ENCODE results near the gene CDON. TPM values are rescaled to one million over a fixed set of nuclear protein-coding genes. Genes with fewer than 3 reads are reported as not detected.

The CDON gene
- total RNA-seq, 2 experiments from 2014 or later: 1.7 to 1.8 TPM

DNA sequence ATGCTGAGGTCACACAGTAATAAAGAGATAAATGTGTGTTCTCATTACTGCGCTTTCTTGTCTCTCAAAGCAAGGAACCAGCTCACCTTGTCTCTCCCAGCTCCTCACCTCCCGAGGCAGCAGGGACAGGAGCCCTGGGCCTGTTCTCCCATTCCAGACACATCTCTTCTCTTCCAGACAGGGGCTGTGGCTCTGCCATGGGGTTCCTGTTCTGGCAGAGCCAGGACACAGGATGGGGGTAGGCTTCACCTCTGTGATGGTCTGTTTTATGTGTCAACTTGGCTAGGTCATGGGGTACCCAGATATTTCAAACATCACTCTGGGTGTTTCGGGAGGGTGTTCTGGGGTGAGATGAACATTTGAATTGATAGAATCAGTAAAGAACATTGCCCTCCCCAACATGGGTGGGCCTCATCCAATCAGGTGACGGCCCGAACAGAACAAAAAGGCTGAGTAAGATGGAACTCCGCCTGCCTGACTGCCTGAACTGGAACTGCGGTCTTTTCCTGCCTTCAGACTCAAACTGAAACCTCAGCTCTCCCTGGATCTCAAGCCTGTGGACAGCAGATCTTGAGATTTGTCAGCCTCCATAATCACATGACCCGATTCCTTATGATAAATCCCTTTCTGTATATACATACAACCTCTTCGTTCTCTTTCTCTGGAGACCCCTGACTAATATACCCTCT is 118.9 kb downstream of the CDON start:
- ChIA-PET CTCF (interaction anchor here (0.5 to 7.7 kb wide), 4 partner anchors 22 to 537 kb away, joined by 3 to 75 read pairs (median 4); no protein-coding TSS in a partner anchor), POLR2A (no interaction called here)
- Mint-ChIP-seq H3K4me1 (peaks cover 4% of the 10 kb centered on the region), H3K4me3 (no peak overlapping the region), H3K36me3 (ENCODE audit: low read depth) (no peaks in the 10 kb centered on the region), H3K27ac (no peak overlapping the region), H3K27me3 (no peaks in the 10 kb centered on the region), H3K9me3 (no peaks in the 10 kb centered on the region)
- DNase-seq: no peak

DNA sequence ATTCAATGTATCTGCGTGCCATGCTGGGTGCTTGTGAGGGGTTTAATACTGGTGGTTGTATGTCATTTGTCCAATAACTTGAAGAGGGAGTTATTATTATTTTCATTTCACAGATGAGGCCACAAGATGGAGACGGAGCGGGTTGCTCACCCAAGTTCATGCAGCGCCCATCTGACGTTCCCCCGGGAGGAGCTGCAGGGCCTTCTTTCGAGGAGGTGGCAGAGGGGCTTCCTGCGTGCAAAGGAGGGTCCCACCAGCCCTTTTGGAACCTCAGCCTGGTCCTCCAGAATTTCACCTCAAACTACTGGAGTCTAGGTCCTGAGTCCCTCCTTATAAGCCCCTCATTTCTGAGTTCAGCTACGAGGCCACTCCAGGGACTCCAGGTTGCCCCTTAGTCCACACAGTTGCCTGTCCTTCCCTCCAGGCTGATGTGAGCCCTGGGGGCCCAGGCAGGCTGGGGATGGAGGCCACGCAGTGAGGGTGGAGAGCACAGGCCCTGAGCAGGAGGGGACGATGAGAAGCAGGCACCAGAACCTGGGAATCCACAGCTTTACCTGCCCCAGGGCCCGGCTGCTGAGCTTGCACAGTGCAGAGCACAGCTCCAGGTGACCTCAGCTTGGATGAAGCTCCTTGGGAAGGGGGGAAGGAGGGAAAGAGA is 119.8 kb downstream of the CDON start:
- ChIA-PET CTCF (interaction anchor here (0.5 to 7.7 kb wide), 9 partner anchors 11 to 536 kb away, joined by 3 to 75 read pairs (median 3); no protein-coding TSS in a partner anchor), POLR2A (no interaction called here)
- Mint-ChIP-seq H3K4me3 (no peak overlapping the region), H3K9me3 (no peaks in the 10 kb centered on the region), H3K4me1 (peaks cover 12% of the 10 kb centered on the region), H3K27me3 (no peaks in the 10 kb centered on the region), H3K36me3 (ENCODE audit: low read depth) (no peaks in the 10 kb centered on the region), H3K27ac (no peak overlapping the region)
- no peak for DNase-seq

DNA sequence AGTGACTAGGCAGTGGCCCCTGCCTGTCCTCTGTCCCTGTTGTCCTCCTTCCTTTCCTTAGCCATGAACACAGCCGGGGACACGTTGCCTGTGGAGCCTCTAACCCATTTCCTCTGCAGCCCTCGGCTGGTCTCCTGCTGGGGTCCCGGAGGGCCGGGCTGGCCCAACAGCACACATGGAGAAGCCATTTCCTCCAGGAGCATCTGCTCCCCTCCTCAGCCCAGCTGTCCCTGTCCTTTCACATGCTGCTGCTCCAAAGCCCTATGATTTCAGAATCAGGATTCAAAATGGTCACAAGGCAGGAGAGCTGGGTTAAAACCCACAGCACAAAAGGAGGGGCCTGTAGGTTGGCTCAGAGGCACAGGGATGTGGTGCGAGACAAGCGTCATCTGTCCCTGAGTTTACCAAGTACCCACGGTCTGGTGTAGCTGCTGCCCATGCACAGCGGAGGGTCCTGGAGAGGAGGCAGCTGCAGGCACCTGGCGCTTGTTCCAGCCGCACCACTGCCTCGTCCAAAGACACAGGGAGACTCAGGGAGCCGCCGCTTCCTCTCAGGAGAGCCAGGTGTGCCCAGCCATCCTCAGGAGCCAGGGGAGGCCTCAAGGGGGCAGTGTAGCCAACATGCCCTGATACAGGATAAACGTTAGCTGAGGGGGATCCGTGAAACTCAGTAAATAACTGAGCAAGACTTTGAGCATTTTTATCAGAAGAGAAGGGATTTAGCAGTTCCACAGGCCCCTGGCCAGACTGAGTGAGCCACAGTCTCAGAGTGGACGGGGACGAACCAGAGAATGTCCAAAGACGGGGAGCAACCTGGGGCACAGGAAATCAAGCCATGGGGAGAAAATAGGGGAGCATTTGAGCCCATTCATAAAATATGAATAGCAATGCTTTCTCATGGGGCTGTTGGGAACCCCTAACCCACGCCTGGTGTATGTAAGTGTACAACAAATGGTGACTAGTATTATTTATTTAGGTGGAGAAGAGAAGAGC is 120.8 kb downstream of the CDON start:
- H3K27ac Mint-ChIP-seq: no peak overlapping the region
- H3K4me1 Mint-ChIP-seq: peaks cover 13% of the 10 kb centered on the region
- POLR2A ChIA-PET: no interaction called here
- DNase-seq: peak; percentile 52
- no peaks in the 10 kb centered on the region for H3K27me3 Mint-ChIP-seq
- no peaks in the 10 kb centered on the region for H3K9me3 Mint-ChIP-seq
- no peaks in the 10 kb centered on the region for H3K36me3 Mint-ChIP-seq (ENCODE audit: low read depth)
- no peak overlapping the region for H3K4me3 Mint-ChIP-seq
- CTCF ChIA-PET: interaction anchor here (0.8 to 7.7 kb wide), 9 partner anchors 10 to 256 kb away, joined by 3 to 75 read pairs (median 3); no protein-coding TSS in a partner anchor

DNA sequence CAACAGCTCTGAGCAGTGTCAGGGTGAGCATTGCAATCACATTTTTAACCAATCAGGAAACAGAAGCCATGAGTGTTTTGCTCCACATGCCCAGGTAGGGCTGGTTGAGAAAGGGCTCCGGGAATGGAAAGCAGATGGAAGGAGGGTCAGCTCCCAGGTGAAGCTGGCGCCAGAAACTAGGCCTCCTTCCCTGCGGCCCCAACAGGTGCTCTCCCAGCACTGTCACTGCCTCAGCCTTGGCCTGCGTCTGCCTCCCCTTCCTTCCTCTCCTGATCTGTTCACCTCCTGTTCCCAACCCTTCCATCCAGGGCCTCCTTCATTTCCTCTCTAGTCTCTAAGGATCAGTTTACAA is 121.4 kb downstream of the CDON start:
- H3K9me3 Mint-ChIP-seq: no peaks in the 10 kb centered on the region
- no peaks in the 10 kb centered on the region for H3K36me3 Mint-ChIP-seq (ENCODE audit: low read depth)
- DNase-seq: no peak
- H3K27me3 Mint-ChIP-seq: no peaks in the 10 kb centered on the region
- CTCF ChIA-PET: interaction anchor here (1.0 to 7.7 kb wide), 6 partner anchors 13 to 489 kb away, joined by 3 to 75 read pairs (median 4); no protein-coding TSS in a partner anchor
- H3K27ac Mint-ChIP-seq: no peak overlapping the region
- H3K4me3 Mint-ChIP-seq: no peak overlapping the region
- POLR2A ChIA-PET: no interaction called here
- H3K4me1 Mint-ChIP-seq: peaks cover 13% of the 10 kb centered on the region

DNA sequence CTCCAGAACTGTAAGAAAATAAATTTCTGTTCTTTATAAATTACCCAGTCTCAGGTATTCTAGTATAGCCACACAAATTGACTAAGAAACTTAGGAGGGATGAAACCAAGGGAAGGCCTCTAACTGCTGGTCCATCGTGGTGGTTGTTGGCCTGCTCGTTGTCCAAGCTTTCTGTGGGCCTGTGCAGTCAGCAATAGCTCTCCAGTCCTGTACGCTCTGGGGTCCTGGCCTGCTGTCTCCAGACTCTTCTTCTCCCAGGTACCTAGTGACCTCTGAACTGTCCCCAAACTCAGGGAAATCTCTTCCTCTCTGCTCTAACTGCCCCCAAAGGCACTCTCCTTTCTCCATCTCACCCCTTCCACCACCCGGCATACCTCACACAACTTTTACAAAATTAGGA is 122.5 kb downstream of the CDON start:
- POLR2A ChIA-PET: no interaction called here

DNA sequence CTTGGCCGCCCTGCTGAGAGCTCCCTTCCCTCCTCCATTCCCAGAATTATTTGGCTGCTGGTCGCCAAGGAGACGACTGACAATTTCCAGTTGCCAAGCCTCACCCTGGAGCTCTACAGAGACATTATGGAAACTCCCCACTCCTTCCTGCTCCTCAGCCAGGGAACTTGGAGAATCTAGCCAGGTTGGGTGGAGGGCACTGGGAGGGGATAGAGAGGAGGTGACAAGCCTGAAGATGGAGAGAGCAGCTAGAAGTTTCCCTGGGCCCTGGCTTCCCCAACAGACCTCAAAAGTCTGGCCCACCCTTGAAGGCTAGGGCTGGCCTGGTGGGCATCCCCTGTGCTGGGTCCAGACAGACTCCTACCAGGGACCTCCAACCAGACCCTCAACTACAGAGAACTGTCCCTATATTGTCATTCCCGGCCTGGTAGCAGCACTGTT is 123.6 kb downstream of the CDON start:
- Mint-ChIP-seq H3K27me3 (no peaks in the 10 kb centered on the region), H3K4me1 (peaks cover 13% of the 10 kb centered on the region), H3K27ac (no peak overlapping the region), H3K36me3 (ENCODE audit: low read depth) (no peaks in the 10 kb centered on the region), H3K9me3 (no peaks in the 10 kb centered on the region), H3K4me3 (no peak overlapping the region)
- ChIA-PET CTCF (interaction anchor here (0.8 to 7.7 kb wide), 3 partner anchors 9 to 253 kb away, joined by 3 to 75 read pairs (median 8); no protein-coding TSS in a partner anchor), POLR2A (interaction anchor here (1.3 kb wide), 1 partner anchor 36 kb away, joined by 4 read pairs; the partner anchor contains the start of gene PUS3)
- DNase-seq: no peak

More for the DNA sequence above, 122.5 kb downstream of the CDON start:
- Mint-ChIP-seq H3K27ac (no peak overlapping the region), H3K4me3 (no peak overlapping the region), H3K9me3 (no peaks in the 10 kb centered on the region), H3K4me1 (peaks cover 13% of the 10 kb centered on the region), H3K27me3 (no peaks in the 10 kb centered on the region), H3K36me3 (ENCODE audit: low read depth) (no peaks in the 10 kb centered on the region)
- DNase-seq: no peak
- CTCF ChIA-PET: interaction anchor here (0.7 to 7.7 kb wide), 6 partner anchors 12 to 488 kb away, joined by 3 to 75 read pairs (median 3); no protein-coding TSS in a partner anchor

DNA sequence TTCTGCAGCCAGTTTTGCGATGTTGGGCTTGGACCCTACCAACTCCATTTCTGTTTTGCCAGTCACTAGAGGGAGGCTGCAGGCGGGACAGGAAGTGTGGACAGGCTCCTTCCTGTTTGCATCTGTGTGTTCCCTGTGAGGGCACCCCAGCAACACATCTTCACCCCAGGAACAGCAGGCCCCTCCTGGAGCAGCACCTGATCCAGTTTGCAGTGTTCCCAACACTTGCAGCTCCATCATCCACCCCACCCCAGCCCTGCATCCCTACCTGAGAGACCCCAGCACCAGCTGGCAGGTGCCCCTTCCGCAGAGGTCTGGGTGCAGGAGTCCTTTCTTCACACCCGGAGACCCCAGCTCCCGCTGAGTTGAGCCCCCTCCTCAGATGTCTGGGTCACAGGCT is 124.2 kb downstream of the CDON start:
- peaks cover 13% of the 10 kb centered on the region for H3K4me1 Mint-ChIP-seq
- CTCF ChIA-PET: interaction anchor here (0.8 to 7.7 kb wide), 3 partner anchors 9 to 254 kb away, joined by 3 to 75 read pairs (median 8); no protein-coding TSS in a partner anchor
- no peaks in the 10 kb centered on the region for H3K36me3 Mint-ChIP-seq (ENCODE audit: low read depth)
- peaks cover under 1% of the 10 kb centered on the region for H3K27me3 Mint-ChIP-seq
- no peak overlapping the region for H3K27ac Mint-ChIP-seq
- no peak overlapping the region for H3K4me3 Mint-ChIP-seq
- no peaks in the 10 kb centered on the region for H3K9me3 Mint-ChIP-seq
- no peak for DNase-seq
- POLR2A ChIA-PET: interaction anchor here (1.3 kb wide), 1 partner anchor 36 kb away, joined by 4 read pairs; the partner anchor contains the start of gene PUS3

DNA sequence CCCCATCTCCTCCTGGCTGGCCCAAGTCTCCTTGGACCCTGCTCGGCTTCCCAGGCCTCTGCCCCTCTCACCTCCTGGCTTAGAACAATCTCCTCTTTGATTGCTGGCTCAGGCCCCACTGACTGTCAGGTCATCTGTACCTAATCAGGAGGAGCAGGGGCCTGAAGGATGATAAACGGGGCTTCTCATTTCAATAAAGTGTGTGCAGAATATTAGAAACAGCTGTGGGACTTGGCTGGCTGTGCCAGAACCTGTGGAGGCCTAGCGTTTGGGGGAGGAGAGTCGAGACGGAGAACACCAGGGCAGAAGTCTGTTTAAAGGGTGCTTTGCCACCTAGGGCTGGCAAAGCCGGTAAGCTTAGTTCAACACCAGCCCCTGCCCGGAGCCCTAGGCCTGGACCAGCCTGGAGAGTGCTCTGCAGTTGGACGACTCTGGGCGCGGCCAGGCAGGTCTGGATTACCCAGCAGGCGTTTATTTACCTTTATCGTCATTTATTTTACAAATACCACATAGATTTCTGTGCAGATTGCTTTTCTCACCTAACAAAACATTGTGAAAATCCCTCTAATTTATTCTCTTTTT is 127.0 kb downstream of the CDON start:
- ChIA-PET CTCF (interaction anchor here (1.0 to 1.3 kb wide), 3 partner anchors 7 to 258 kb away, joined by 3 to 5 read pairs (median 3); no protein-coding TSS in a partner anchor), POLR2A (no interaction called here)
- Mint-ChIP-seq H3K9me3 (no peaks in the 10 kb centered on the region), H3K4me3 (no peak overlapping the region), H3K36me3 (ENCODE audit: low read depth) (no peaks in the 10 kb centered on the region), H3K27me3 (peaks cover 5% of the 10 kb centered on the region), H3K4me1 (peaks cover 14% of the 10 kb centered on the region), H3K27ac (no peak overlapping the region)
- DNase-seq: no peak

DNA sequence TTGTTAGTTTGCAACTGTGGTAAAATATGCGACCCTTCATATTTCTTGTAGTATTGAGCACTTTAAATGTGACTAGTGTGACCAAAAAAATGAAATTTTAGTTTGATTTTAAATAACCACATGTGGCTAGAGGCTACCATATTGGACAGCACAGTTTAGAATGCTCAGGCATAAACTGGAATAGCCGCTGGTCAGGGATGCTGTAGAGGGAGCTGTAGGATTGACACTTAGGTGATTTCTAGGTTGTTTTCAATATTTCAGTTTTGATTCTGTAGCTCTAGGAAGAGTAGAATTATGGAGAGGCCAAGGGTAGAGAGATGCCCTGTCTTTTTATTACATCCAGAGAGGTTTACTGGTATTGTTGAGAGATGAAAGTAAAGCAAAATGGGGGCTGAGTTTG is 127.6 kb downstream of the CDON start:
- CTCF ChIA-PET: no interaction called here
- DNase-seq: no peak
- H3K27ac Mint-ChIP-seq: no peak overlapping the region
- no peaks in the 10 kb centered on the region for H3K36me3 Mint-ChIP-seq (ENCODE audit: low read depth)
- H3K4me3 Mint-ChIP-seq: no peak overlapping the region
- no peaks in the 10 kb centered on the region for H3K9me3 Mint-ChIP-seq
- peaks cover 14% of the 10 kb centered on the region for H3K4me1 Mint-ChIP-seq
- POLR2A ChIA-PET: no interaction called here
- peaks cover 5% of the 10 kb centered on the region for H3K27me3 Mint-ChIP-seq

DNA sequence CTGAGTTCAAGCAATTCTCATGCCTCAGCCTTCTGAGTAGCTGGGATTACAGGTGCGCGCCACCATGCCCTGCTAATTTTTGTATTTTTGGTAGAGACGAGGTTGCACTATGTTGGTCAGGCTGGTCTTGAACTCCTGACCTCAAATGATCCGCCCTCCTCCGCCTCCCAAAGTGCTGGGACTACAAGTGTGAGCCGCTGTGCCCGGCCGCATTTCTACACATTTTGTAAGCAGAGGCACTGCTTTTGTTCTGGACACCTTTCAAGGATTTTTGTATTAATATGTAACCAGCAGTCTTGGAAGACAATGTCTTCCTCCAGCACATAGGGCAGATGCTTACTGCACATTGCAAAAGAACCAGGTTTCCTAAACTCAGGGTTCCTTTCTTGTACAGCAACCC is 128.2 kb downstream of the CDON start:
- CTCF ChIA-PET: no interaction called here
- Mint-ChIP-seq H3K36me3 (ENCODE audit: low read depth) (no peaks in the 10 kb centered on the region), H3K9me3 (no peaks in the 10 kb centered on the region), H3K4me3 (no peak overlapping the region), H3K4me1 (peaks cover 14% of the 10 kb centered on the region), H3K27me3 (peaks cover 5% of the 10 kb centered on the region), H3K27ac (no peak overlapping the region)
- DNase-seq: no peak
- POLR2A ChIA-PET: no interaction called here

DNA sequence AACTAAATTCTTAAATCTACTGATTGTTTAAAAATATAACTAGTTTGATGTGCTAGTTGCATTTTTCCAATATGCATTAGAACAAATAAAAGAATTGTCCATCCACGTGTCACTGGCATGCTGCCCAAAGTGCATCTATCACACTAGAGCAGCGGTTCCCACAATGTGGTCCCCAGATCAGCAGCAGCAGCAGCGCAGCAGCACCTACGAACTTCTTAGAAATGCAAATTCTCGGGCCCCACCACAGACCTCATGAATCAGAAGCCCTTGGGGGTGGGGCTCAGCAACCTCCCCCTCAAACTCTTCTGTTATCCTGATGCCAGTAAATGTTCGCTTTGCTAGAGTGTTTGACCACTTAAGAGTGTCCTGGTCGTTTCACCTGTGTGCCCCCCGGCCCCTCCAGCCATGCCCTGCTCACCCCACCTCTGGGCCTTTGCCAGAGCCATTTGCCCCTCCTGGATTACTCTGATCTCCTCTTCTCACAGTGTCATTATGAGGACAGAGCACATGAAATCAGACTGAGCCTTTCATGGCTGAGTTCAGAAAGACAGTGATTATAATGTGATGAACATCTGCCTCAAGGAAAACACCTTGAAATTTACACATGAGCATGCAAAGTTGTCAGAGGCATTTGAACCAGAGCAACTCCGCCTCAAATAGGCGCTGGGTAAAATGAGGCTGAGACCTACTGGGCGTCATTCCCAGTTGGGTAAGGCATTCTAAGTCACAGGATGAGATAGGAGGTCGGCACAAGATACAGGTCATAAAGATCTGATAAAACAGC is 129.4 kb downstream of the CDON start:
- H3K4me1 Mint-ChIP-seq: peaks cover 7% of the 10 kb centered on the region
- H3K9me3 Mint-ChIP-seq: no peaks in the 10 kb centered on the region
- H3K4me3 Mint-ChIP-seq: no peak overlapping the region
- no peak overlapping the region for H3K27ac Mint-ChIP-seq
- H3K36me3 Mint-ChIP-seq (ENCODE audit: low read depth): no peaks in the 10 kb centered on the region
- H3K27me3 Mint-ChIP-seq: peaks cover 5% of the 10 kb centered on the region
- no peak for DNase-seq
- ChIA-PET CTCF (interaction anchor here (1.3 kb wide), 1 partner anchor 10 kb away, joined by 3 read pairs; no protein-coding TSS in a partner anchor), POLR2A (no interaction called here)

DNA sequence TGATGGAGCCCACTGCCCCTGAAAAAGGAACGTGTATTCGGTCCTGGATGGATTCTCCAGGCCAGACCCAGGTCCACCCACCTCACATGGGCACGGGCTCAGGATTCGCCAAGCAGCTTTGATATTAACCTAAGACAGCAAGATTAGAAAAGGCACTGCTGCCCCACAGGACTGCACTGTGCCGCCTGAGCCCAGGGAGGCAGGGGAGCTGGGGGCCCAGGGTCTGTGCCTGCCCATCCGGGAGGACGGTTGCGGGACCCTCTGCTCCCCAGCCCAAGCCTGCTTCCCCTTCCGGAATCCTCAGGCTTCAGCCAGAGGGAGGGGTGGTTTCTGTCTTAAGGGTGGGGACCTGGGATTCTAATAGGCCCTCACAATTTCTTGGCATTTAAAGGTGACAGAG is 130.4 kb downstream of the CDON start:
- Mint-ChIP-seq H3K36me3 (ENCODE audit: low read depth) (no peaks in the 10 kb centered on the region), H3K27ac (no peak overlapping the region), H3K27me3 (peaks cover 5% of the 10 kb centered on the region), H3K4me3 (no peak overlapping the region), H3K4me1 (peaks cover 2% of the 10 kb centered on the region), H3K9me3 (no peaks in the 10 kb centered on the region)
- DNase-seq: no peak
- POLR2A ChIA-PET: no interaction called here
- CTCF ChIA-PET: interaction anchor here (1.3 kb wide), 1 partner anchor 9 kb away, joined by 3 read pairs; no protein-coding TSS in a partner anchor

Data from activated CD4-positive, alpha-beta memory T cell treated with anti-CD3 and anti-CD28 coated beads, Interleukin-2, amount 10 ng/mL, durations not matched to agents 7 days and 5 days (primary cell).